K562 (cell line): ENCODE measurements around the gene LARP4B. TPM values are rescaled to one million over a fixed set of nuclear protein-coding genes. Genes with fewer than 3 reads are reported as not detected.
A peak's percentile ranks its signal among the peaks of the same experiment; 100 is the strongest.

Experiments
- CBX2 ChIP-seq: fragments of 200-600 bp; sonication (generic); IDR thresholded peaks from one replicate; pipeline ENCODE4 v1.6.1; 2012; ENCODE audit warnings: mild to moderate bottlenecking, low read length, inconsistent platforms; ENCODE audit not compliant: insufficient read depth, poor library complexity, severe bottlenecking
- CHD2 ChIP-seq: IDR thresholded peaks from 2 replicates; pipeline ENCODE4 v1.6.1; 2011; ENCODE audit warnings: low read depth, low read length
- E2F1 ChIP-seq: sonication (generic); formaldehyde crosslinking; IDR thresholded peaks from 2 replicates; pipeline ENCODE4 v1.8.1; 2023; ENCODE audit warnings: mild to moderate bottlenecking, missing genetic modification reagents, moderate library complexity
- ID3 ChIP-seq, 2 experiments: fragments of 250-450 bp in 1 of 2; fragments of 450-650 bp in 1 of 2; sonication (Bioruptor Pico) in 1 of 2; IDR thresholded peaks; 2 replicates each; pipeline versions ENCODE4 v1.6.1 to v1.8.0; 2016 to 2021; ENCODE audit warnings: mild to moderate bottlenecking in 2 of 2, moderate library complexity in 2 of 2, missing compliant biosample characterization in 1 of 2, missing genetic modification characterization in 1 of 2
- MBD2 ChIP-seq: sonication (generic); IDR thresholded peaks from 2 replicates; pipeline ENCODE4 v1.6.1; 2016; ENCODE audit warnings: low read depth, borderline replicate concordance
- MCM3 ChIP-seq: fragments of 450-650 bp; IDR thresholded peaks from 2 replicates; pipeline ENCODE4 v1.6.1; 2016
- NCOA1 ChIP-seq: fragments of 450-650 bp; IDR thresholded peaks from 2 replicates; pipeline ENCODE4 v1.6.1; 2016; ENCODE audit warnings: low read depth
- NR4A1 ChIP-seq, 2 experiments: fragments of 250-450 bp in 1 of 2; fragments of 450-650 bp in 1 of 2; sonication (Bioruptor Pico) in 1 of 2; IDR thresholded peaks; 2 replicates each; pipeline versions ENCODE4 v1.4.0 to v1.6.1; 2016 to 2020; ENCODE audit warnings: mild to moderate bottlenecking in 2 of 2, missing compliant biosample characterization in 1 of 2, missing genetic modification characterization in 1 of 2, moderate library complexity in 1 of 2
- RFX5 ChIP-seq: IDR thresholded peaks from 2 replicates; pipeline ENCODE4 v1.6.1; 2011; ENCODE audit warnings: low read depth, mild to moderate bottlenecking, improper control_type of control experiment, low read length
- TAL1 ChIP-seq: fragments of 450-650 bp; IDR thresholded peaks from 2 replicates; pipeline ENCODE4 v1.6.1; 2016; ENCODE audit warnings: mild to moderate bottlenecking
- TCFL5 ChIP-seq: fragments of 250-450 bp; sonication (Bioruptor Pico); conservative IDR thresholded peaks from 2 replicates; pipeline ENCODE4 v1.6.1; 2021; ENCODE audit warnings: mild to moderate bottlenecking, moderate library complexity, matching md5 sums
- TFE3 ChIP-seq: fragments of 450-650 bp; formaldehyde crosslinking; IDR thresholded peaks from 2 replicates; pipeline ENCODE4 v1.4.0; 2020; ENCODE audit warnings: mild to moderate bottlenecking, mixed read lengths
- TSC22D4 ChIP-seq: fragments of 450-650 bp; IDR thresholded peaks from 2 replicates; pipeline ENCODE4 v1.6.1; 2016; ENCODE audit warnings: missing genetic modification characterization, missing biosample characterization, control low read depth
- ZBTB43 ChIP-seq: sonication (generic); formaldehyde crosslinking; IDR thresholded peaks from 2 replicates; pipeline ENCODE4 v1.8.0; 2023; ENCODE audit warnings: mild to moderate bottlenecking, missing genetic modification reagents
- ZNF518B ChIP-seq: fragments of 250-450 bp; sonication (Bioruptor Pico); IDR thresholded peaks from 2 replicates; pipeline ENCODE4 v1.5.0; 2021; ENCODE audit warnings: mild to moderate bottlenecking, moderate library complexity
- ZZZ3 ChIP-seq: fragments of 450-650 bp; IDR thresholded peaks from 2 replicates; pipeline ENCODE4 v1.6.1; 2016; ENCODE audit warnings: antibody characterized with exemption, mild to moderate bottlenecking, moderate library complexity
- polyA plus RNA-seq, 8 experiments: library from polyadenylated mRNA; depleted of rRNA in 4 of 8; stranded (reverse) in 5 of 8; unstranded in 3 of 8; fragments of >200 nt; fragmentation: Nextera tagmentation in 2 of 8; fragmentation: Illumina TruSeq in 1 of 8; extraction: Ambion mirVana in 2 of 8; extraction: Trizol in 1 of 8; gene quantifications; 2 replicates each; pipeline versions ENCODE4 v1.2.1 to v1.2.3, GENCODE V29; 2011 to 2014; ENCODE audit warnings: inconsistent platforms in 1 of 8, missing spikeins in 1 of 8
- total RNA-seq, 7 experiments: library from RNA; depleted of rRNA in 6 of 7; stranded (reverse); fragments of >200 nt in 6 of 7; fragmentation: Illumina TruSeq in 2 of 7; extraction: Trizol in 2 of 7; gene quantifications; 2 replicates each; pipeline versions ENCODE4 v1.2.1 to v1.2.3, GENCODE V29; 2011 to 2021; ENCODE audit warnings: low replicate concordance in 1 of 7

The LARP4B gene
- total and polyA plus RNA-seq, 9 of the 15 experiments (the other 6 are each of a cell fraction or from before 2014, with no cell fraction given), result 11.8 to 130 (median 42.6) TPM

- TF ChIP-seq E2F1 (CRISPR knock-in tag) (peak; percentile 55; the same call in 1 of the 2 replicates), NR4A1 (CRISPR knock-in tag; IDR thresholded peaks at IDR 0.05) (no peak), NR4A1 (tag; IDR thresholded peaks at IDR 0.05) (no peak), ZBTB43 (CRISPR knock-in tag) (no peak), TAL1 (no peak), TSC22D4 (tag) (no peak), MBD2 (peak; percentile 60; the same call in 1 of the 2 replicates), ZZZ3 (no peak), RFX5 (no peak), CHD2 (peak; percentile 84), ID3 (CRISPR knock-in tag; IDR thresholded peaks at IDR 0.05) (no peak), ID3 (tag; IDR thresholded peaks at IDR 0.05) (no peak), ZNF518B (CRISPR knock-in tag) (no peak), TCFL5 (CRISPR knock-in tag) (no peak), MCM3 (no peak), NCOA1 (no peak), CBX2 (no peak), TFE3 (CRISPR knock-in tag) (no peak)
Observed at GRCh38 chr10:931326-932318, at the start of gene LARP4B (continued).
